OCI-LY7 (cell line): ENCODE measurements around the gene KLF16. TPM values are rescaled to one million over a fixed set of nuclear protein-coding genes. Genes with fewer than 3 reads are reported as not detected.

Source experiments
- BruUV-seq: library from RNA; stranded (reverse); fragments of 400-500 nt; replicated peaks from 2 replicates; lab custom pipeline; 2021; lab: Mats Ljungman, UMichigan
- CTCF ChIA-PET: fragments of 300-600 bp; sonication (Branson Sonifier 250); formaldehyde crosslinking; loops from one replicate; lab custom pipeline; 2022; ENCODE audit warnings: antibody characterized with exemption; ENCODE audit not compliant: unreplicated experiment; lab: Charles Lee
- POLR2A ChIA-PET: fragments of 300-600 bp; sonication (Branson Sonifier 250); formaldehyde crosslinking; loops from one replicate; lab custom pipeline; 2022; ENCODE audit warnings: antibody characterized with exemption; lab: Charles Lee
- DNase-seq: peaks from one replicate; pipeline ENCODE4 v3.0.0-alpha.2; 2015; ENCODE audit warnings: low spot score
- H2AFZ ChIP-seq: fragments of 200-600 bp; sonication (generic), shearing (Covaris generic); 2 replicates; pipeline ENCODE4 v1.6.1; 2014; ENCODE audit warnings: mild to moderate bottlenecking, antibody characterized with exemption, low read length, moderate library complexity
- H3K27ac ChIP-seq: fragments of 200-600 bp; sonication (generic); 2 replicates; pipeline ENCODE4 v1.5.1; 2014; ENCODE audit warnings: mixed run types, low read depth, mild to moderate bottlenecking, moderate library complexity, low read length, inconsistent platforms; ENCODE audit not compliant: poor library complexity, severe bottlenecking
- H3K36me3 ChIP-seq: fragments of 200-600 bp; sonication (generic); 2 replicates; pipeline ENCODE4 v1.6.1; 2014; ENCODE audit warnings: mild to moderate bottlenecking, antibody characterized with exemption, low read length, moderate library complexity, mixed read lengths; ENCODE audit not compliant: insufficient read depth
- H3K4me1 ChIP-seq: fragments of 200-600 bp; sonication (generic); 2 replicates; pipeline ENCODE4 v1.5.1; 2014; ENCODE audit warnings: mild to moderate bottlenecking, low read length; ENCODE audit not compliant: insufficient read depth, poor library complexity, severe bottlenecking
- H3K4me2 ChIP-seq: fragments of 200-600 bp; sonication (generic); 2 replicates; pipeline ENCODE4 v1.6.1; 2014; ENCODE audit warnings: mild to moderate bottlenecking, low read length
- H3K4me3 ChIP-seq: fragments of 200-600 bp; sonication (generic); 2 replicates; pipeline ENCODE4 v1.5.1; 2014; ENCODE audit warnings: mild to moderate bottlenecking, low read depth, low read length; ENCODE audit not compliant: poor library complexity, severe bottlenecking
- H3K79me2 ChIP-seq: fragments of 200-600 bp; sonication (generic); 2 replicates; pipeline ENCODE4 v1.6.1; 2016; ENCODE audit warnings: low read depth, mild to moderate bottlenecking, low read length, moderate library complexity, mixed read lengths; ENCODE audit not compliant: insufficient read depth
- H3K9me2 ChIP-seq: fragments of 200-600 bp; sonication (generic); 2 replicates; pipeline ENCODE4 v1.6.1; 2016; ENCODE audit warnings: mild to moderate bottlenecking, low read length, mixed read lengths; ENCODE audit not compliant: insufficient read depth
- H3K9me3 ChIP-seq: fragments of 200-600 bp; sonication (generic); 2 replicates; pipeline ENCODE4 v1.6.1; 2014; ENCODE audit warnings: mild to moderate bottlenecking, mixed run types, low read length, mixed read lengths
- H4K20me1 ChIP-seq: fragments of 200-600 bp; sonication (generic); 2 replicates; pipeline ENCODE4 v1.6.1; 2014; ENCODE audit warnings: mild to moderate bottlenecking, antibody characterized with exemption, low read length, moderate library complexity, mixed read lengths; ENCODE audit not compliant: insufficient read depth
- EZH2phosphoT487 ChIP-seq: fragments of 200-600 bp; sonication (generic); IDR thresholded peaks from 2 replicates; pipeline ENCODE4 v1.6.1; 2018; ENCODE audit warnings: low read depth, borderline replicate concordance, mild to moderate bottlenecking, mixed run types, antibody characterized with exemption, low read length, moderate library complexity, mixed read lengths
- intact Hi-C: fragments of 100-400 bp; cut with micrococcal nuclease; formaldehyde crosslinking; loops from one replicate; pipeline ENCODE4 v1.10.0; 2022; ENCODE audit not compliant: unreplicated experiment
- total RNA-seq, 2 experiments: library from RNA; depleted of rRNA in 1 of 2; stranded (reverse); fragments of >200 nt in 1 of 2; shearing (Covaris generic) in 1 of 2; gene quantifications; 2 replicates each; pipeline ENCODE4 v1.2.3, GENCODE V29; 2014 to 2022
- TF ChIP-seq, protein P1 (sequence below): fragments of 200-600 bp; sonication (generic); conservative IDR thresholded peaks from 2 replicates; pipeline ENCODE4 v1.5.1; 2014; ENCODE audit warnings: mild to moderate bottlenecking, antibody characterized with exemption, low read length, moderate library complexity, mixed read lengths

KLF16 gene
- total RNA-seq, 2 experiments from 2014 or later: 9.6 to 44.4 TPM

DNA sequence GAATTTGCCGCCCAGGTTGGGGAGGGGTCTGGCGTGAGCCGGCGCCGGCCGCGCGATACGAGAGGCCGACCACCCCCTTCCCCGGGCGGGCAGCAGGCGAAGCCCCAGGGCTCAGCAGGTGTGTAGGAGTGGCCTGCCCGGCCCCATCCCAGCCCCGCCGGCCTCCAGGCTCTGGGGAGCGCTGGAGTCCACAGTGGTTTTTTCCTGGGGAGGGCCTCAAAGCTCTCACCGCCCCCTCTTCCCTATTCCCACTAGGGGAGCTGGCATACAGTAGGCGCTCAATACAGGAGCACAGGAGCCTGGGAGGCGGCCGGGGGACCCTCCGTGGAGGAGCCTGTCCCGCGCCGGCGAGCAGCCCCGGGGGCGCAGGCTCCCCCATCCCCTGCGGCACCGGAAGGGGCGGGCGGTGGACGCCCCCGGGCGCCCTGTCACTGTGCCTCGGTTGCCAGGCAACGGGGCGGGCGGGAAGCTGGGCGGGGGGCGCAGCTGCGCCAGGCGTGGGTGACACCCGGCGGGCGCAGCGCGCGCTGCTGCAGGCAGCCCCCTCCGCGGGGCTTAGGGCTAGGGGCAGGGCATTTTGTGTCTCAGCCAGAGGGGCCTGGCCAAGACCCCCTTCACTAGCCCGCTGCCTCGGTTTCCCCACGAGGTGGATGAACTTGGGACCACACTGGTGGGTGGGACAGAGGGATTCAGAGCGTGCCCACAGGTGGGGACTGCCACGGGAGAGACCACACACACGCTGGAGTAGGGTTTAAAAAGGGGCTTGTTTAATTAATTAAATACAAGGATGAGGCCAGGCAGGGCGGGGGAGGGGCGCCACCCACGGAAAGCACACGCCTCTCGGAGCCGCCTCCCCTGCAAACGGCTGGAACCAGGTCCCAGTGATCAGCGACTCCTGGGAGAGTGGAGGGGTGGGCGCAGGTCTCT is 11.5 kb downstream of the KLF16 start:
- H3K4me3 ChIP-seq: no peak overlapping the region
- POLR2A ChIA-PET: no interaction called here
- H3K36me3 ChIP-seq: peaks cover 24% of the 10 kb centered on the region
- peaks cover 15% of the 10 kb centered on the region; the same call in 1 of the 2 replicates for H4K20me1 ChIP-seq
- no peak overlapping the region for H3K27ac ChIP-seq
- H2AFZ ChIP-seq: no peak overlapping the region
- no peaks in the 10 kb centered on the region for H3K9me3 ChIP-seq
- peaks cover 53% of the 10 kb centered on the region for H3K79me2 ChIP-seq
- H3K4me1 ChIP-seq: peaks cover 54% of the 10 kb centered on the region
- CTCF ChIA-PET: no interaction called here
- no peaks in the 10 kb centered on the region for H3K9me2 ChIP-seq
- no peak overlapping the region for H3K4me2 ChIP-seq
- DNase-seq: no peak
- TF ChIP-seq, protein P1, sequence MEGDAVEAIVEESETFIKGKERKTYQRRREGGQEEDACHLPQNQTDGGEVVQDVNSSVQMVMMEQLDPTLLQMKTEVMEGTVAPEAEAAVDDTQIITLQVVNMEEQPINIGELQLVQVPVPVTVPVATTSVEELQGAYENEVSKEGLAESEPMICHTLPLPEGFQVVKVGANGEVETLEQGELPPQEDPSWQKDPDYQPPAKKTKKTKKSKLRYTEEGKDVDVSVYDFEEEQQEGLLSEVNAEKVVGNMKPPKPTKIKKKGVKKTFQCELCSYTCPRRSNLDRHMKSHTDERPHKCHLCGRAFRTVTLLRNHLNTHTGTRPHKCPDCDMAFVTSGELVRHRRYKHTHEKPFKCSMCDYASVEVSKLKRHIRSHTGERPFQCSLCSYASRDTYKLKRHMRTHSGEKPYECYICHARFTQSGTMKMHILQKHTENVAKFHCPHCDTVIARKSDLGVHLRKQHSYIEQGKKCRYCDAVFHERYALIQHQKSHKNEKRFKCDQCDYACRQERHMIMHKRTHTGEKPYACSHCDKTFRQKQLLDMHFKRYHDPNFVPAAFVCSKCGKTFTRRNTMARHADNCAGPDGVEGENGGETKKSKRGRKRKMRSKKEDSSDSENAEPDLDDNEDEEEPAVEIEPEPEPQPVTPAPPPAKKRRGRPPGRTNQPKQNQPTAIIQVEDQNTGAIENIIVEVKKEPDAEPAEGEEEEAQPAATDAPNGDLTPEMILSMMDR: no peak
- no peak for TF ChIP-seq EZH2phosphoT487
- intact Hi-C loops: no loop called here
- BruUV-seq: no TSS peak

DNA sequence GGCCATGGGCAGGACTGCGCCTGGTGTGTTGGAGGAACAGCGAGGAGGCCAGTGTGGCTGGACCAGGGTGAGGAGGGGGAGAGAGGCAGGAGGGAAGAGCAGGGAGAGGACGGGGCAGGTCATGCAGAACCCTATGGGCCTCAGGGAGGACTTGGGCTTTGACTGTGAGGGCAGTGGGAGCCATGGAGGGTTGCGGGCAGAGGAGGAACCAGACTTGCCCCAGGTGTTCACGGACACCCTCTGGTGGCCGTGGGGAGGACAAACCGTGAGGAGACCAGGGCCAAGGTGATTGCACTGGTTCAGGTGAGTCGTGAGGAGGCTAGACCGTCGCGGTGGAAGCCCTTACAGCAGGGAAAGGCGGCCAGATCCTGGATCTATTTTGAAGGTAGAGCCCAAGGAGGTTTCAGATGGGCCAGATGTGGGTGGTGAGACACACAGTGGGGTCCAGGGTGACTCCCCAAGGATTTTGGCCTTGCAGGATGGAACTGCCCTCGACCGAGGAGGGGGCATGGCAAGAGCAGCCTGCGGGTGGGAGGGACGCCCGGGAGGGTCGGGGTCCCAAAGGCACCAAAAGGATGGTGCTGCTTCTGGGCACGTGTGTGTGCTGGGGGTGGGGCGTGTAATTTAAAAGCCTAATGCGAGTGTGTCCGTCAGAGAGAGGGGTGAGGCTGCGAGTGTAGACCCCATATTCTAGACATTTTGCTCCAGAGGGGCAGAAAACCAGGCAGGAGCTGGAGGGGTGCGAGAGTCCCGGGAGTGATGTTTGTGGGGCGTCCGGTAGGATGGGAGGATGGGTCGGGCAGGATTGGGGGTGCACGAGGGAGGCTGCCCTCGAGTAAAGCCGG is 12.3 kb downstream of the KLF16 start:
- H4K20me1 ChIP-seq: peaks cover 21% of the 10 kb centered on the region
- peaks cover 55% of the 10 kb centered on the region for H3K79me2 ChIP-seq
- intact Hi-C loops: no loop called here
- no peak overlapping the region for H2AFZ ChIP-seq
- peaks cover 29% of the 10 kb centered on the region for H3K36me3 ChIP-seq
- TF ChIP-seq, protein P1: peak; percentile 52
- no peak for TF ChIP-seq EZH2phosphoT487
- peaks cover 51% of the 10 kb centered on the region for H3K4me1 ChIP-seq
- H3K4me2 ChIP-seq: no peak overlapping the region
- H3K9me3 ChIP-seq: no peaks in the 10 kb centered on the region
- no peak overlapping the region for H3K4me3 ChIP-seq
- ChIA-PET POLR2A (no interaction called here), CTCF (no interaction called here)
- no peak for DNase-seq
- no TSS peak for BruUV-seq
- H3K27ac ChIP-seq: no peak overlapping the region
- no peaks in the 10 kb centered on the region for H3K9me2 ChIP-seq
